ENCODE data around the gene ZNF516. TPM values are rescaled to one million over a fixed set of nuclear protein-coding genes. Genes with fewer than 3 reads are reported as not detected.

ZNF516 gene
- total RNA-seq, 1 experiment from 2014 or later = 17.4 TPM

DNA sequence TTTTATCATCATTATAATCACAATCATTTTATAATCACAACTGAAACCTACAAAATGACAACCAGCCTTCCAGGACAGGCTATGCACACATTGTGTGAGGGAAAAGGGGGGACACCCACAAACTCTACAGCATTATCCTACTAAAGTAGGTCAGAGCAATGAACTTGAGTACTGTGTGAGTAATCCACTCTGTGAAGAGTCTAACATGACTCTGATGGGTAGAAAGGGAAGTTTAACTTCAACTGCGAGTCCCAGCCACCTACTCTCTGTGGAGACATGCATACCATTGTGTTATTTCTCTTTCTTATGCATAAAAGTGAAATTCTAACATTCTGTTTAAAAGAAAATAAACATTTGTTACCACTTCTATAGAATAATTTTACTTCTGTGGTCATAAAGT is 177.9 kb downstream of the ZNF516 start:
- Histone ChIP-seq H3K36me3 (no peaks in the 10 kb centered on the region), H3K4me1 (replicated peaks) (no peaks in the 10 kb centered on the region), H3K9me3 (replicated peaks) (no peaks in the 10 kb centered on the region; the same call in 1 of the 2 replicates), H3K4me3 (no peak overlapping the region), H3K27me3 (replicated peaks) (peaks cover 38% of the 10 kb centered on the region), H3K27ac (no peak overlapping the region)
- no peak for DNase-seq (ENCODE audit: low read depth in 1 of 2, low spot score in 2 of 2)

DNA sequence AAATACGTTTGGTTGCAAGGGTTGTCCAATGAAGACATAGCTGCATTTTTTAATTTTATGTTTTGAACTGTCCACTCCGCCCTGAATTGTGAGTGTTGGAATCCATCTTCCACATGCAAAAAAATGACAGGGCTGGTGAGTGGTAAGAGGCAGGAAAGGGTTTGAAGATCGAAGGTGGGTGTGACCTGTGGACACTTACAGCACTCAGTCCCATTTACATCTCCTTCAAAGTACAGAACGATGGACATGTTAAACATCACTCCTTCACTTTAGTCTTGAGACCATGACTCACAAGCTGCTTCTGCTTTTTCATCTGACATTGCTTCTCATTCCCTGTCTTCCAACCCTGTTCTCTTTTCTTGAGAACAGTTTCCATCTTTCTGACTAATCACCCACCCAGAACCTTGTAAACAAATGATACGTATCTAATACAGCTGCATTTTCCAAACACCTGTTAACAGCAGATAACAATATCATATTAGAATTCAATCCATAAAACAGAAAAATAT is 179.3 kb downstream of the ZNF516 start:
- no peaks in the 10 kb centered on the region for H3K4me1 ChIP-seq (replicated peaks)
- H3K4me3 ChIP-seq = no peak overlapping the region
- no peak overlapping the region for H3K27ac ChIP-seq
- no peaks in the 10 kb centered on the region for H3K36me3 ChIP-seq
- H3K27me3 ChIP-seq (replicated peaks) = peaks cover 32% of the 10 kb centered on the region
- H3K9me3 ChIP-seq (replicated peaks) = no peaks in the 10 kb centered on the region; the same call in 1 of the 2 replicates
- no peak for DNase-seq (ENCODE audit: low read depth in 1 of 2, low spot score in 2 of 2)

GRCh38 chr18:76314496-76314895 is 180.5 kb downstream of the ZNF516 start:
- Histone ChIP-seq H3K36me3 (no peaks in the 10 kb centered on the region), H3K4me1 (replicated peaks) (no peaks in the 10 kb centered on the region), H3K27ac (no peak overlapping the region), H3K4me3 (no peak overlapping the region), H3K9me3 (replicated peaks) (no peaks in the 10 kb centered on the region), H3K27me3 (replicated peaks) (peaks cover 35% of the 10 kb centered on the region)
- DNase-seq (ENCODE audit: low read depth in 1 of 2, low spot score in 2 of 2) = no peak

GRCh38 chr18:76314015-76314414 is 181.0 kb downstream of the ZNF516 start:
- DNase-seq (ENCODE audit: low read depth in 1 of 2, low spot score in 2 of 2) = no peak
- Histone ChIP-seq H3K4me1 (replicated peaks) (no peaks in the 10 kb centered on the region), H3K36me3 (no peaks in the 10 kb centered on the region), H3K4me3 (no peak overlapping the region), H3K27me3 (replicated peaks) (peaks cover 36% of the 10 kb centered on the region), H3K27ac (no peak overlapping the region), H3K9me3 (replicated peaks) (no peaks in the 10 kb centered on the region)

Data from SJSA1 (cell line).